ENCODE data around the gene OR56A5.
A peak's percentile ranks its signal among the peaks of the same experiment; 100 is the strongest.

Gene OR56A5

DNA sequence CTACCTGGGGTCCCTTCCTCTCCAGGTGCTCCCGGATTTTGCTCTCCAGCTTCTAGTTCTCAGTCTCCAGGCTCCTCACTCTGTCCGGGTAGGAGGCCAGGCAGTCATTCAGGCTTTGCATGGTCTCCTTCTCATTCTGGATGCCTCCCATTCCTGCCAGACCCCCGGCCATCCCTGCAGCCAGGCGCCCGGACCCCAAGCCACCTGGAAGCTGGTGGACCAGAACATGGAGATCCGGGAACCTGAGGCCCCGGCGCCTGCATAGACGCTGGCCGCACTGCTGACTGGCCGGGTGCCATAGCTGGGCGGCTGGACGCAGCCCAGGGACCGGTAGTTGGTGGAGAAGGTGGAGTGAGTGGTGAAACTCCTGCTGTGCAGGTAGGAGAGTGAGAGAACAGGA lies 26.5 kb upstream of the OR56A5 start:
- TF ChIP-seq, protein P1, sequence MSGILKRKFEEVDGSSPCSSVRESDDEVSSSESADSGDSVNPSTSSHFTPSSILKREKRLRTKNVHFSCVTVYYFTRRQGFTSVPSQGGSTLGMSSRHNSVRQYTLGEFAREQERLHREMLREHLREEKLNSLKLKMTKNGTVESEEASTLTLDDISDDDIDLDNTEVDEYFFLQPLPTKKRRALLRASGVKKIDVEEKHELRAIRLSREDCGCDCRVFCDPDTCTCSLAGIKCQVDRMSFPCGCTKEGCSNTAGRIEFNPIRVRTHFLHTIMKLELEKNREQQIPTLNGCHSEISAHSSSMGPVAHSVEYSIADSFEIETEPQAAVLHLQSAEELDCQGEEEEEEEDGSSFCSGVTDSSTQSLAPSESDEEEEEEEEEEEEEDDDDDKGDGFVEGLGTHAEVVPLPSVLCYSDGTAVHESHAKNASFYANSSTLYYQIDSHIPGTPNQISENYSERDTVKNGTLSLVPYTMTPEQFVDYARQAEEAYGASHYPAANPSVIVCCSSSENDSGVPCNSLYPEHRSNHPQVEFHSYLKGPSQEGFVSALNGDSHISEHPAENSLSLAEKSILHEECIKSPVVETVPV (CRISPR knock-in tag; IDR thresholded peaks at IDR 0.05) = no peak
- TF ChIP-seq ISL1 (CRISPR knock-in tag; IDR thresholded peaks at IDR 0.05) = no peak
- TF ChIP-seq, protein P2, sequence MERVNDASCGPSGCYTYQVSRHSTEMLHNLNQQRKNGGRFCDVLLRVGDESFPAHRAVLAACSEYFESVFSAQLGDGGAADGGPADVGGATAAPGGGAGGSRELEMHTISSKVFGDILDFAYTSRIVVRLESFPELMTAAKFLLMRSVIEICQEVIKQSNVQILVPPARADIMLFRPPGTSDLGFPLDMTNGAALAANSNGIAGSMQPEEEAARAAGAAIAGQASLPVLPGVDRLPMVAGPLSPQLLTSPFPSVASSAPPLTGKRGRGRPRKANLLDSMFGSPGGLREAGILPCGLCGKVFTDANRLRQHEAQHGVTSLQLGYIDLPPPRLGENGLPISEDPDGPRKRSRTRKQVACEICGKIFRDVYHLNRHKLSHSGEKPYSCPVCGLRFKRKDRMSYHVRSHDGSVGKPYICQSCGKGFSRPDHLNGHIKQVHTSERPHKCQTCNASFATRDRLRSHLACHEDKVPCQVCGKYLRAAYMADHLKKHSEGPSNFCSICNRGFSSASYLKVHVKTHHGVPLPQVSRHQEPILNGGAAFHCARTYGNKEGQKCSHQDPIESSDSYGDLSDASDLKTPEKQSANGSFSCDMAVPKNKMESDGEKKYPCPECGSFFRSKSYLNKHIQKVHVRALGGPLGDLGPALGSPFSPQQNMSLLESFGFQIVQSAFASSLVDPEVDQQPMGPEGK (CRISPR knock-in tag; IDR thresholded peaks at IDR 0.05; ENCODE audit: borderline replicate concordance) = no peak
- no peak for TF ChIP-seq SNAI2 (CRISPR knock-in tag; IDR thresholded peaks at IDR 0.05)
- TF ChIP-seq TOX (CRISPR knock-in tag; IDR thresholded peaks at IDR 0.05; ENCODE audit: borderline replicate concordance) = no peak
- TF ChIP-seq ARNTL (CRISPR knock-in tag; IDR thresholded peaks at IDR 0.05; ENCODE audit: borderline replicate concordance, low read depth) = no peak
- TF ChIP-seq, protein P3, sequence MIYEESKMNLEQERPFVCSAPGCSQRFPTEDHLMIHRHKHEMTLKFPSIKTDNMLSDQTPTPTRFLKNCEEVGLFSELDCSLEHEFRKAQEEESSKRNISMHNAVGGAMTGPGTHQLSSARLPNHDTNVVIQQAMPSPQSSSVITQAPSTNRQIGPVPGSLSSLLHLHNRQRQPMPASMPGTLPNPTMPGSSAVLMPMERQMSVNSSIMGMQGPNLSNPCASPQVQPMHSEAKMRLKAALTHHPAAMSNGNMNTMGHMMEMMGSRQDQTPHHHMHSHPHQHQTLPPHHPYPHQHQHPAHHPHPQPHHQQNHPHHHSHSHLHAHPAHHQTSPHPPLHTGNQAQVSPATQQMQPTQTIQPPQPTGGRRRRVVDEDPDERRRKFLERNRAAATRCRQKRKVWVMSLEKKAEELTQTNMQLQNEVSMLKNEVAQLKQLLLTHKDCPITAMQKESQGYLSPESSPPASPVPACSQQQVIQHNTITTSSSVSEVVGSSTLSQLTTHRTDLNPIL (CRISPR knock-in tag; IDR thresholded peaks at IDR 0.05; ENCODE audit: low read depth) = no peak
- TF ChIP-seq ZNF70 (CRISPR knock-in tag; IDR thresholded peaks at IDR 0.05) = no peak
- no peak for TF ChIP-seq ZNF565 (CRISPR knock-in tag; conservative IDR thresholded peaks at IDR 0.05; ENCODE audit: low read depth)
- TF ChIP-seq CSDC2 (CRISPR knock-in tag; IDR thresholded peaks at IDR 0.05) = no peak
- no peak for TF ChIP-seq PPARA (CRISPR knock-in tag; IDR thresholded peaks at IDR 0.05; ENCODE audit: borderline replicate concordance)
- TF ChIP-seq ZC3H10 (CRISPR knock-in tag; IDR thresholded peaks at IDR 0.05) = no peak
- TF ChIP-seq, protein P4, sequence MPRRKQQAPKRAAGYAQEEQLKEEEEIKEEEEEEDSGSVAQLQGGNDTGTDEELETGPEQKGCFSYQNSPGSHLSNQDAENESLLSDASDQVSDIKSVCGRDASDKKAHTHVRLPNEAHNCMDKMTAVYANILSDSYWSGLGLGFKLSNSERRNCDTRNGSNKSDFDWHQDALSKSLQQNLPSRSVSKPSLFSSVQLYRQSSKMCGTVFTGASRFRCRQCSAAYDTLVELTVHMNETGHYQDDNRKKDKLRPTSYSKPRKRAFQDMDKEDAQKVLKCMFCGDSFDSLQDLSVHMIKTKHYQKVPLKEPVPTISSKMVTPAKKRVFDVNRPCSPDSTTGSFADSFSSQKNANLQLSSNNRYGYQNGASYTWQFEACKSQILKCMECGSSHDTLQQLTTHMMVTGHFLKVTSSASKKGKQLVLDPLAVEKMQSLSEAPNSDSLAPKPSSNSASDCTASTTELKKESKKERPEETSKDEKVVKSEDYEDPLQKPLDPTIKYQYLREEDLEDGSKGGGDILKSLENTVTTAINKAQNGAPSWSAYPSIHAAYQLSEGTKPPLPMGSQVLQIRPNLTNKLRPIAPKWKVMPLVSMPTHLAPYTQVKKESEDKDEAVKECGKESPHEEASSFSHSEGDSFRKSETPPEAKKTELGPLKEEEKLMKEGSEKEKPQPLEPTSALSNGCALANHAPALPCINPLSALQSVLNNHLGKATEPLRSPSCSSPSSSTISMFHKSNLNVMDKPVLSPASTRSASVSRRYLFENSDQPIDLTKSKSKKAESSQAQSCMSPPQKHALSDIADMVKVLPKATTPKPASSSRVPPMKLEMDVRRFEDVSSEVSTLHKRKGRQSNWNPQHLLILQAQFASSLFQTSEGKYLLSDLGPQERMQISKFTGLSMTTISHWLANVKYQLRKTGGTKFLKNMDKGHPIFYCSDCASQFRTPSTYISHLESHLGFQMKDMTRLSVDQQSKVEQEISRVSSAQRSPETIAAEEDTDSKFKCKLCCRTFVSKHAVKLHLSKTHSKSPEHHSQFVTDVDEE (CRISPR knock-in tag; IDR thresholded peaks at IDR 0.05) = no peak
- no peak for TF ChIP-seq RARB (CRISPR knock-in tag; IDR thresholded peaks at IDR 0.05)
- no peak for TF ChIP-seq GLIS3 (CRISPR knock-in tag; IDR thresholded peaks at IDR 0.05)
- no peak for TF ChIP-seq BACH2 (CRISPR knock-in tag; IDR thresholded peaks at IDR 0.05; ENCODE audit: borderline replicate concordance)
- TF ChIP-seq, protein P5, sequence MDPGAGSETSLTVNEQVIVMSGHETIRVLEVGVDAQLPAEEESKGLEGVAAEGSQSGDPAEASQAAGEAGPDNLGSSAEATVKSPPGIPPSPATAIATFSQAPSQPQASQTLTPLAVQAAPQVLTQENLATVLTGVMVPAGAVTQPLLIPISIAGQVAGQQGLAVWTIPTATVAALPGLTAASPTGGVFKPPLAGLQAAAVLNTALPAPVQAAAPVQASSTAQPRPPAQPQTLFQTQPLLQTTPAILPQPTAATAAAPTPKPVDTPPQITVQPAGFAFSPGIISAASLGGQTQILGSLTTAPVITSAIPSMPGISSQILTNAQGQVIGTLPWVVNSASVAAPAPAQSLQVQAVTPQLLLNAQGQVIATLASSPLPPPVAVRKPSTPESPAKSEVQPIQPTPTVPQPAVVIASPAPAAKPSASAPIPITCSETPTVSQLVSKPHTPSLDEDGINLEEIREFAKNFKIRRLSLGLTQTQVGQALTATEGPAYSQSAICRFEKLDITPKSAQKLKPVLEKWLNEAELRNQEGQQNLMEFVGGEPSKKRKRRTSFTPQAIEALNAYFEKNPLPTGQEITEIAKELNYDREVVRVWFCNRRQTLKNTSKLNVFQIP (CRISPR knock-in tag; IDR thresholded peaks at IDR 0.05; ENCODE audit: borderline replicate concordance, low read depth) = no peak
- TF ChIP-seq ZNF8 (CRISPR knock-in tag; IDR thresholded peaks at IDR 0.05) = no peak
- no peak for TF ChIP-seq ZFP30 (CRISPR knock-in tag; IDR thresholded peaks at IDR 0.05)
- no peak for ATAC-seq

DNA sequence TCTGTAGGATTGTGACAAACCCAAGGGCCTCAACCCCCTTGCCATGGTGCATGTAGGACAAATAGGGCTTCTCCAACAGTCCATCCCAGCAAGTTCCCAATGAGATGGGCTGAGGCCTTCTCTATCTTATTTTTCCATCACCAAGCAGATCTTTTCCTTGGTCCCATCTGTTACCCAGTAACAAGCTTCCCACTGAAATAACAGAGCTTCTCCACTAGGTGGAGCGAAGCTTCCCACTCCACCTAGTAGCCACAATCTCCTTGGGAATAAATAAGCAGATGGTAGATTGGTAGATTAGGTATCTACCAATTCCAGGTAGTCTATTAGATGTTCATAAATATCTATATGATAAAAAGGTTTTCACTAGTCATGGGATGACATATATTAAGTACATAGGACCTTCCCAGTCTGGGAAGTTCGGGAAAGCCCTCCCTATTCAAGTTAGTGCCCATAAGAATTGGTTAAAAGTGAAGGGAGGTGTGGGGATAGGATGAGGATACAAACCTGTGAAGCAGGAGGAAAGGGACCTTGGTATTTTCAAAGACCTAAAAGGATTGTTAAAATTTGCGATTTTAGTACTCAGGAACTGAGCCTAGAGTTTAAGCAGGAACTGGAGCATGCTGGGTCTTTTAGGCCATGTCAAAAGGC lies 24.4 kb upstream of the OR56A5 start:
- peak; percentile 76 for ATAC-seq
- TF ChIP-seq TCF4 (CRISPR knock-in tag; IDR thresholded peaks at IDR 0.05; ENCODE audit: borderline replicate concordance) (no peak), ZFP30 (CRISPR knock-in tag; IDR thresholded peaks at IDR 0.05) (no peak), GLIS3 (CRISPR knock-in tag; IDR thresholded peaks at IDR 0.05) (no peak)

DNA sequence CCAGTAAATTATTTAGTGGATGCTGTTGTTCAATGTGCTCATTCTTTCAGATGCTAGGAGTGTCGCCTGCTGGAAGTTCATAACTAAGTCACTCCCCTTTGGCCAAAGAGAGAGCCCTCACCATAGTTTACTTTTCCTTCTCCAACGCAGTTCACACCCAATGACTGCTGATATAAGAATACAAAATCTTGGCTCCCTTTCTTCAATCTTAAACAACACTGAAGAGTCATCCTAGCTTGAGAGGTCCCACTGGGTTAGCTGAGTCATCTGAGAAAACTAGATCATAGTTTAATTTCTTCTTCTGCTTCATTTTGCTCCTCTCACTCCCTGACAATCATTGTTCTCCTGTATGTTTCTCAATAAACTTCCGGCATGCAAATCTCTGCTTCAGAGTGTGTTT lies 23.9 kb upstream of the OR56A5 start:
- ATAC-seq = no peak
- TF ChIP-seq BACH2 (CRISPR knock-in tag; IDR thresholded peaks at IDR 0.05; ENCODE audit: borderline replicate concordance) = no peak
- no peak for TF ChIP-seq ISL1 (CRISPR knock-in tag; IDR thresholded peaks at IDR 0.05)
- no peak for TF ChIP-seq TOX (CRISPR knock-in tag; IDR thresholded peaks at IDR 0.05; ENCODE audit: borderline replicate concordance)
- TF ChIP-seq, protein P2 (CRISPR knock-in tag; IDR thresholded peaks at IDR 0.05; ENCODE audit: borderline replicate concordance) = no peak

All from SK-N-SH treated with all-trans-retinoic acid at 6 μM for 48 hours (cell line).